Stimulated activated CD4-positive, alpha-beta T cell treated with anti-CD3 and anti-CD28 coated beads, Interleukin-1b, Interleukin-23, amount 100 ng/mL, for 4 hours (primary cell): ENCODE measurements around the gene PTH1R.

Source experiments
- DNase-seq, 2 donors: peaks; one replicate each; pipeline ENCODE4 v3.0.0-alpha.2; 2020; ENCODE audit warnings: low read depth in 2 of 2

PTH1R gene

GRCh38 chr3:46883054-46883829 lies 5.7 kb downstream of the PTH1R start:
- no peak for DNase-seq

GRCh38 chr3:46883830-46884185 lies 6.3 kb downstream of the PTH1R start:
- DNase-seq: no peak

GRCh38 chr3:46884427-46884826 lies 6.9 kb downstream of the PTH1R start:
- no peak for DNase-seq

- DNase-seq: no peak
Observed at GRCh38 chr3:46884929-46885328, 7.4 kb downstream of the PTH1R start.

- no peak for DNase-seq
Observed at GRCh38 chr3:46885612-46886011, 8.1 kb downstream of the PTH1R start.

- no peak for DNase-seq
Observed at GRCh38 chr3:46887980-46888494, 10.5 kb downstream of the PTH1R start.

- DNase-seq: no peak
Observed at GRCh38 chr3:46888705-46889104, 11.2 kb downstream of the PTH1R start.

GRCh38 chr3:46889381-46890110 lies 12.0 kb downstream of the PTH1R start:
- no peak for DNase-seq

- no peak for DNase-seq
Observed at GRCh38 chr3:46890132-46890531, 12.6 kb downstream of the PTH1R start.

GRCh38 chr3:46891132-46891531 lies 13.6 kb downstream of the PTH1R start:
- no peak for DNase-seq

GRCh38 chr3:46892285-46893145 lies 15.0 kb downstream of the PTH1R start:
- no peak for DNase-seq

- DNase-seq: no peak
Observed at GRCh38 chr3:46893146-46893748, 15.7 kb downstream of the PTH1R start.

- DNase-seq: no peak
Observed at GRCh38 chr3:46893763-46894162, 16.2 kb downstream of the PTH1R start.

GRCh38 chr3:46894256-46894655 lies 16.7 kb downstream of the PTH1R start:
- DNase-seq: no peak

GRCh38 chr3:46895204-46895660 lies 17.7 kb downstream of the PTH1R start:
- DNase-seq: peak; percentile 76 to 80

- no peak for DNase-seq
Observed at GRCh38 chr3:46895761-46896160, 18.2 kb downstream of the PTH1R start.

GRCh38 chr3:46896386-46896785 lies 18.9 kb downstream of the PTH1R start:
- no peak for DNase-seq

- DNase-seq: no peak
Observed at GRCh38 chr3:46897031-46897430, 19.5 kb downstream of the PTH1R start.

- DNase-seq: no peak
Observed at GRCh38 chr3:46897829-46898320, 20.4 kb downstream of the PTH1R start.

GRCh38 chr3:46898321-46899150 lies 21.0 kb downstream of the PTH1R start:
- no peak for DNase-seq
